Renal cortex interstitium (tissue), 15 donors: Measurements from ENCODE around the gene MLC1. TPM values are rescaled to one million over a fixed set of nuclear protein-coding genes. Genes with fewer than 3 reads are reported as not detected.

ENCODE experiments used
- DNase-seq, 11 donors: peaks; one replicate each; pipeline ENCODE4 v3.0.0-alpha.2; 2013; ENCODE audit warnings: low read depth in 9 of 11, low spot score in 4 of 11; ENCODE audit errors: extremely low read depth in 1 of 11
- long read RNA-seq, 16 experiments: transcript quantifications; one replicate each; lab custom pipeline, GENCODE V29; 2026
- polyA plus RNA-seq, 3 donors: library from polyadenylated mRNA; unstranded; fragments of 120-200 nt; gene quantifications; one replicate each; pipeline ENCODE4 v1.2.1, GENCODE V29; 2013; ENCODE audit not compliant: insufficient read length in 3 of 3

MLC1 gene
- 1 to 10 TPM in 2 of 3 donors, under 1 TPM in 1; 0.77 to 1.4 (median 1.3) TPM for polyA plus RNA-seq
- long read RNA-seq, donor 1 = 0 reads
- long read RNA-seq, donor 2 = 0 reads
- long read RNA-seq, donor 3 = 0 reads
- long read RNA-seq, donor 4 = 0 reads
- long read RNA-seq, donor 5 = 0 reads
- long read RNA-seq, donor 6, partial matches to known transcripts = 0 of 1 reads
- long read RNA-seq, donor 6, other reads (novel, unspliced or antisense) = 0 of 1 reads
- long read RNA-seq, donor 7 = 0 reads
- long read RNA-seq, donor 8 = 0 reads
- long read RNA-seq, donor 9 = 0 reads
- long read RNA-seq, donor 10 = 0 reads
- long read RNA-seq, donor 11 = 0 reads
- long read RNA-seq, donor 12 = 0 reads
- long read RNA-seq, donor 13 = 0 reads
- long read RNA-seq, donor 14 = 0 reads
- long read RNA-seq, donor 15 = 0 reads
- long read RNA-seq, donor 16 = 0 reads

DNA sequence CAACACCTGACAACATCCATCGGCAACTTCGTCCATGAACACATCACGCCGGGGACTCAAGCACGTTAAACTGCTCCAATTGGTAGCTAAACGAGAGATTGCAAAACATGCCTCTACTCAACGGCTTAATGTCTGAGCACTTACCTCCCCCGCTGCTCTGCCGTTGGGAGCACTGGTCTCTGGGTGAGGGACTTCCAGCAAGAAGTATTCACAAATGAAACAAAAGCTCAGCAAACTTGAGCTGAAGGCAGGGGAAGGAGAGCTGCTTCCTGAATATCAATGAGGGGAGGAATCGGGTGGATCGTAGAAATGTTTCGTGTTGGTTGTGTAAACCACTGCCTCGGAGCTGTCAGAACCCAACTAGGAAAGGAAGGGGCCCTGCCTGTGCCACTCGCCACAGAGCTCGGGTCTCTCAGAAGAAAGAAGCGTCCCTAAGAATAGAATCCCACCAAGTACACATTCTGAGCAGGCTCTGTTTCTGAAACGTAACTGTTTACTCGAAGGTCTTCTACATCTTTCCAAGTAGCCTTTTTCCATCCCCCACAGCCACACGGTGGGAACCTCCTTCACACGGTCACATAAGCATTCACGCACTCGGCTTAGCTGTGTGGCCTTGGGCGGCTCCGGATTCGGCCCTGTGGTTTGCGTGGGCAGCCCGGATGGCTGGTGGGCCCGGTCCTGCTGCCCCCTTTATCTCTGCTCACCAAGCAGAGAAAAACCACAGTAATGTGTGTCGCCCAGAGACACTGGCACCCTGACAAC is at the start of gene MLC1:
Gene MLC1, minus strand, starts transcription at position 216 of the 762 bp plus-strand sequence. CDS start 524 bp downstream, outside the sequence.
- no peak for DNase-seq

DNA sequence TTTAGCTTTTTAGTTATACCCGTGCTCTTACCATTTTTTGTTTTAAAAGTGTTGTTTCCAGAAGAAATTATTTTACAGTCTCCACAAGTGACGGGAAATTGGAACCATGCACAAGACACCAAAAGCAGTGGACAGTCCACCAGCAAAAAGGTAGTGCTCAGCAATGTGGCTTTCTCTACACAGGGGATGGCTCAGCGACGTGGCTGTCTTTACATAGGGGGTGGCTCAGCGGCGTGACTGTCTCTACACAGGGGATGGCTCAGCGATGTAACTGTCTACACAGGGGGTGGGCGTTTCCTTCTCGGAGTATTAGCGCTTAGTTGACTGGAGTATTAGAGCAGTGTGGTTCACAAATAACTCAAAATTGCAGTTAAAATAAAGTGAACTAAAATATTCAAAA is 49.3 kb upstream of the MLC1 start:
- DNase-seq = no peak

DNA sequence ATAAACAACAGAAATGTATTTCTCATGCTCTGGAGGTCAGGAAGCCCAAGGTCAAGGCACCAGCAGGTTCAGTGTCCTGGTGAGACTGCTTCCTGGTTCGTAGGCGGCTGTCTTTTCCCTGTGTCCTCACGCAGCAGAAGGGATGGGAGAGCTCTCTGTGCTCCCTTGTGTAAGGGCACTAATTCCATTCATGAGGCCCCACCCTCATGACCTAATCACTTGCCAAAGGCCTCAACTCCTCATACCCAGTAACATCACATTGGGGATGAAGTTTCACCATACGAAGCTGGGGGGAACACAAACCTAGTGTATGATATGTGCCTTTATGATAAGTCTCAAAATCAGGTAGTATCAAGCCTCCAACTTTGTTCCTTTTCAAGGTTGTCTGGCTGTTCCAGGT is 46.7 kb upstream of the MLC1 start:
- no peak for DNase-seq

DNA sequence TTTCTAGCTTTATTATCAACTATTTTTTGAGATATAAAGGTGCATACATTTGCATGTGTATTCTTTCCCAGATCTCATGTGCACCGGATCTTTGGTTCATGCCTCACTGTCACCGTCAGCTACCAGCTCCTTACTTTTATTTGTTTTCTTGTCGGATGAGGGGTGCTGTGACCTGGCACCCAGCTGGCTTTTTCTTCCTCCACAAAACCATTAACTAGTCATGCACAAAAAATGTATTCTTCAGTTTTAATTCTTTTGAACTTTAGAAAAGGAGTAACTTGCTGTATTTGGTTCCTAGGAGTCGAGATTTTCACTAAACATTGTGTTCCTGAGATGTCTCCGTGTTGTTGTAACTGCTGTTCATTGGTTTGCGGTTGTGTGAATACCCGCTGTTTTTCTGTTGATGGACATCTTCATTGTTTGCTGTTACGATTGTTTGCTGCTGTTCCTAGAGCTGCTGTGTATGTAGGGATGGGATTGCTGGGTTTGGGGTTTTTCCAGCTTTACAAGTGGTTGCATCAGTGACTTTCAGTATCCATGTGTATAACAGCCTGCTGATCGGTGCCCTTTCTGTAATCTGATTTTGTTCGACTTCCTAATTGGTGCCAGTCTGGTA is 44.0 kb upstream of the MLC1 start:
- DNase-seq = no peak

DNA sequence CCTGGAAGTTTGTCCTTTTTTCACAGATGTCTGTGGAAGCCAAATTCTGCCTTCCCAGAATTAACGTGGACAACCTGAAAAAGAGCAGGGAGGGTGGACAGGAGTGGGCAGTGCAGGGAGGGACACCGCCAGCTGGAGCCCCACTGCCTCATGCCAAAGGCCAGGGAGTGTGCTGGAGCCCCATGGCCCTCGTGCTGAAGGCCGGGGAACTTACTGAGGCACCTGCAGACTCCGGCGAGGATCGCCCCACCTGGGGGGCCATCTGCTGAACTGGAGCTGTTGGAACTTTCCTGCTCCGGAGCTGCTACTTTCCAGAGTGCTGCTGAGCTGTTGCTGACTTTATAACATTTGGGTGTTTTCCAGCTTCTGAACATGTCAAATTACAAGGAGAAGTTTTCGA is 39.8 kb upstream of the MLC1 start:
- no peak for DNase-seq

DNA sequence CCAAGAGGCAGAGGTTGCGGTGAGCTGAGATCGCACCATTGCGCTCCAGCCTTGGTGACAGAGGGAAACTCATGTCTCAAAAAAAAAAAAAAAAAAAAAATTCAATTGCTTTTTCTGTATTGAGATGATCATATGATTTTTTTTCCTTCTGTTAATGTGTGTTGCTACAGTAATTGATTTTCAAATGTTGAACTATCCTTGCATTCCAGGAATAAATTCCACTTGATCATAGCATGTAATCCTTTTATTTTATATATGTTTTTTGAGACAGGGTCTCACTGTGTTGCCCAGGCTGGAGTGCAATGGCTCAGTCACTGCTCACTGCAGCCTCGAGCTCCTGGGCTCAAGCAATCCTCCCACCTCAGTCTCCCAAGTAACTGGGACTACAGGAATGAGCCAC is 37.9 kb upstream of the MLC1 start:
- DNase-seq = no peak

DNA sequence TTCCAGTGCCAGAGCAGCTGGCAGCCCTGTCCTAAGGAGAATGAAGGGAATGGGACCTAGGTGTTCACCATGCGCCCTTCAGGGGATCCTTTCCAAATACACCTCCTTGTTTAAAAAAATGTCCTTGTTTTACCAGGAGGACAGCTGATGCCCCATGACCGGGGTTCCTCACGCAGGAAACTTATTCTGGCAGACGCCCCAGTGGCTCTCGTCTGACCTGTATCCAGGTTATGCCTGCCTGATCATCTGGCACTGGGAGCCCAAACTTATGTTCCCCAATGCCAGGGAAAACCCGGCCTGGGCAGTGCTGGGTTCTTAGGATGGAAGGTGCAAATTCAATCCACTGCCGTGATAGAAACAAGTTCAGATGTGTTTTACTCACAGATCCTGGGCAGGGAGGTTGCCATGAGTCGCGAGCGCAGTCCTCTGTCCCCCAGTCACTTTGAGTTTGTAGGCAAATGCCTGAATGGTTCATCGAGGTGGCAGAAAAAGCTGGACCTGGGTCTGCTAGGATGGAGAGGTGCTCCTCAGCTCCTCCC is 36.0 kb upstream of the MLC1 start:
- no peak for DNase-seq

DNA sequence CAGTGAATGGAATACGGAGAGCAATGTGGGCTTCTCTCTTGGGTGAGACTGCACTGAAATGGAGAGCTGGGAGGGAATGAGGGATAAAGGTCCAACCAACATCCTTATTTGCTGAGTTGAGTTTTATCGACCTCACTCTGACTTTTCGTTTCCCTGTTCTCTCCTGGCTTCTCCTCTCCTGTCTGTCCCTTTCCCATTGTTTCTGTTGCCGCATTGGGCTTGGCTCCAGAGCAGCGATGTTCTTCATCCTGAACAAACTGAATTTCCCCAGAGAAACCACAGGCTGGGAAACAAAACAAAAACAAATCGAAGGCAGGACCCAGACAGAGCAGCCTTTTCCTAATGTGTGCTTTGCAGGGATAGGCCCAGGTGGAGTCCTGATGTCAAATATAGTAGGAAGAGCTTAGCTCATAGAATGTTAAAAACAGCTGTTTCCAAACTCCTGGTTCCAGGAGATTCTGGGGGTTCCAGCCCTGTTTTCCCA is 34.6 kb upstream of the MLC1 start:
- DNase-seq = no peak

DNA sequence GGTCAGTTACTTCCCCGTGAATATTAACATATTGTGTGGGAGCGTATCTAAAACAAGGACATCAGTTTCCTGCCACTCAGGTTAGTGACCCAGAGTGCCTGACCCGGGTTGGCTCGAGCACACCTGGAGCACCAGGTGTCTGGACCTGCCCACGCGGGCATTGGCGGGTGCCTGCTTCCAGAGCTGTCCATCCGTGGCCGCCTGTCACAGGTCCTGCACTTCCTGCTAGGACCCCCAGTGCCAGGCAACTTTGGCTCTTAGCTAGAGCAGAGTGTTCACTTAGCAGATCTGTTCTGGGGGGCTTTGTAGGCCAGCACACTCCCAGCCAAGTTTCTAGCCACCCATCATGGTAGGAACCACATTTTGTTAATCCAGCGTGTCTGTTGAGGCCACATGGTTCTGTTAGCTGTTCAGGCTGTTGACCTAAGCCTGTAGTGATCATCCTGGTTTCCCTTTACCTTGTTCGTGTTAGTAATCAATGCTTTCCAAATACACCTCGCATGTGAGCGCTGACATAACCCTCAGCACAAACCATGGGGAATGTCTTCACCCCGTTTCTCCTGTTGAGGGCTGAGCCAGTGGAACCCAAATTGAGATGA is 34.0 kb upstream of the MLC1 start:
- no peak for DNase-seq

DNA sequence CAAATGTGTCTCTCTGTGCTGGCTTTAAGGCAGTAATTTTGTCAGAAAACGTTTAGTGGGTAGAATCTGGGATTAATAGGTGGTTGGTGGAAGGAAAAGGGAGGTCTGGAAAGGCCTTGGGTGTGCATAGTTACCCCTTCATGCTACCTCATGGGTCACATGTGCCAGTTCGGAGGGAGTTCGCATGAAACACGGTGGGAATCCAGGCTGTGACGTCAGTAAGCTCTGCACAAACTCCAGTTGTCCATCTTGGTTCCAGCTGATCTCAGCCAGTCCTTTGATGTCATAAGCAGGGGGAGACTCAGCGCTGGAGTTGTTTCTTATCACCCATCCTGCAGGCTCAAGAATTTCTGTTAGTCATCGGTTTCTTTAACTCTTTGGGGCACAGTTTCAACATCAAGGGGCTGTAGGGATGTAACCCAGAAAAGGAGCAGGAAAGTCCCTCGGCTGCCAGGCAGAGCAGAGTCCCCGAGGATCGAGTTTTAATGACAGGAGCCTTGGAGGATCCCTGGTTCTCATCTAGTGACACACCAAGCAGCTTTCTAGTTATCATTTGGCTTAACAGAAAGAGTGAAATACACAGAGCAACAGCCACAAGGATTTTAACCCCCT is 33.4 kb upstream of the MLC1 start:
- DNase-seq = peak in 1 of 11 donors; percentile 52

DNA sequence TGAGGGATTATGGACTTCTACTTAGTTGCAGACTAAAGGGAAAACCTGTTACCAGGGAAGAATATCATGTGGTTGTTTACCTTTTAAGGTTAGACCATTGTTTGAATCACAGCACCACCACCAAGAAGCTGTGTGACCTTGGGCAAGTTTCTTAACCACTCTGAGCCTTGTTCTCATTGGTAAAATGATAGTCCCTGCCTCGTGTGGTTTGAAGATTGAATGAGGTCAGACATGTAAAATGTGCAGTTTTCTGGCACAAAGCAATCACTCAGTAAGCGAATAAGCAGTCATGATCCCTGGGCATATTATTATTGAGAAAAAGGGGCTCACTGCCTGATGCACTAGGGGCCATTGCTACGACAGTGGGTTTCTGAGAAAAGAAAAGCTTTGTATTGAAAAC is 32.9 kb upstream of the MLC1 start:
- no peak for DNase-seq

DNA sequence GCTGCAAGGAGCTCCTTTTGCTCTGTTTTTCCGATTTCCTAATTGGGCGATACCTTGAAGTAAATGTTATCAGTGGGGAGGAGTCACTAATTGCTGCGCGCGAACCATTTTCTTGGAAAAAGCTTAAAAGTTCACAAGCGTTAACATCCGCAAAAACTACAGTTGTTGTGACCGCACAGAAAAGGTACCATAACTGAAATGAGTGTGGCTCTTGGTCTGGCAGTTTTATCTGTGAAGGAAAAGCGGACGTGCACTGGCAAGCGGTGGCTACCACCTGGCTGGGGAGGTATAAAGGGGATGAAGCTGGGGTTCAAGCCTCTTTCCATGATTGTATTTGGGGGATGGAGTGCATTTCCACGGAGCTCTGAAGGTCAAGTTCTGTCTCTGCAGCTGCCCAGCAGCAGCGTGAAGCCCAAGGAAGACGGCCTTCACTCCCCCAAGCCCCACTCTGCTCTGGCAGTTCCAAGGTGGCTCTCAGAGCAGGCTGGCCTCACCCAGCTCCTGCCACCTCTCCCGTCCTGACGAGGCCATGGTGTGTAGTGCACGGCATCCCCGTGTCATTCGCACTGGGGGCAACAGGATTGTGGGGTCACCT is 32.0 kb upstream of the MLC1 start:
- DNase-seq = no peak

DNA sequence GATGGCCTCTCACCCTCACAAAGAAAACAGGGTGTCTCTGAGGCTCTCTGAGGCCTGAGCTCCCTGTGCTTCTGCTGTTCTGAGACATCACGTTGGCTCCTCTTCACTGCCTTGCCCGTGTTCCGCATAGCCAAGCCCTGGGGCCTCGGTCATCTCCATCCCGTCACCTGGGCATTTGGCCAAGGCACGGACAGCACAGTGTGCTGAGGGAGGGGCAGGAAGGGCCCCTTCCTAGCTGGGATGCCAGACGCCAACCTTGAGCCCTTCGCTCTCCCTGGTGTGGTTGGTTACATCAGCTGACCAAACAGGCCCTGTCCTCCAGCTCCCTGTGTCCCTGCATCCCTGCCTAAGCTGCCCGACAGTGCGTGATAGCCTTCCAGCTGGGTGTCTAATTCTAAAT is 30.5 kb upstream of the MLC1 start:
- DNase-seq = no peak

DNA sequence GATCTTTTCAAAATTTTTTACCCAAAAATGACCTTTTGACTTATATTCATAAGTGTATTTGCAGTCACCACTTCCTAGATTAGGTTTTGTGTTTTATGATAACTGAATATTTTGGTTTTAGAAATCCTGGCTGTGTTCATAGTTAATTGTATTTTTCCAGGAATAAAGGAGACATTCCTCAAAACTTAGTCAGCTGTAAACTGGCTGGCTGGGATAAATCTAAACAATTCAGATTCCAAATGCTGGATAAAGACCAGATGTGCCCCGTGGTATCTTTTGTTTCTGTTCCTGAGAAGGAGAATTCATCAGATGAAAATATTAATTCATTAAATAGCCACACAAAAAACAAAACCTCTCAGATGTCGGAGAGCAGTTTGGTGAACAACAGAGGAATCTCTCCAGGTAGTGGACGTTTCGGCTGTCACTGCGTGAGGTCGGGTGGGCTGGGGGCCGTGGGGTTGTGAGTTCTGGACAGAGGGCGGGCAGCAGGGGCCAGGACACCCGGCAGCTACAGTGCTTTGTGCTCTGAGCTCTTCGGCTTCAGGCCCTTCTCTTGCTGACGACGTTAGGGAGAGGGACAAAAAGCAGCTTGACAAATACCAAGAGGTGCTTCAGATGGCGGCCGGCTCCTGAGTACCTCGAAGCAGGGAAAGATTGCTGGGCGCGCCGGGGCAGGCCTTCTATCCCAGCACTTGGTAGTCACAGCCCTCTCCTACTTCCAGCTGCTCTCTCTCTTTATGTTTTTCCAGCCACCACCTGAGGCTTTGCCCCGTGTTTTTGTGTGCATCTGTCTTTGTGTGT is 29.2 kb upstream of the MLC1 start:
- no peak for DNase-seq

DNA sequence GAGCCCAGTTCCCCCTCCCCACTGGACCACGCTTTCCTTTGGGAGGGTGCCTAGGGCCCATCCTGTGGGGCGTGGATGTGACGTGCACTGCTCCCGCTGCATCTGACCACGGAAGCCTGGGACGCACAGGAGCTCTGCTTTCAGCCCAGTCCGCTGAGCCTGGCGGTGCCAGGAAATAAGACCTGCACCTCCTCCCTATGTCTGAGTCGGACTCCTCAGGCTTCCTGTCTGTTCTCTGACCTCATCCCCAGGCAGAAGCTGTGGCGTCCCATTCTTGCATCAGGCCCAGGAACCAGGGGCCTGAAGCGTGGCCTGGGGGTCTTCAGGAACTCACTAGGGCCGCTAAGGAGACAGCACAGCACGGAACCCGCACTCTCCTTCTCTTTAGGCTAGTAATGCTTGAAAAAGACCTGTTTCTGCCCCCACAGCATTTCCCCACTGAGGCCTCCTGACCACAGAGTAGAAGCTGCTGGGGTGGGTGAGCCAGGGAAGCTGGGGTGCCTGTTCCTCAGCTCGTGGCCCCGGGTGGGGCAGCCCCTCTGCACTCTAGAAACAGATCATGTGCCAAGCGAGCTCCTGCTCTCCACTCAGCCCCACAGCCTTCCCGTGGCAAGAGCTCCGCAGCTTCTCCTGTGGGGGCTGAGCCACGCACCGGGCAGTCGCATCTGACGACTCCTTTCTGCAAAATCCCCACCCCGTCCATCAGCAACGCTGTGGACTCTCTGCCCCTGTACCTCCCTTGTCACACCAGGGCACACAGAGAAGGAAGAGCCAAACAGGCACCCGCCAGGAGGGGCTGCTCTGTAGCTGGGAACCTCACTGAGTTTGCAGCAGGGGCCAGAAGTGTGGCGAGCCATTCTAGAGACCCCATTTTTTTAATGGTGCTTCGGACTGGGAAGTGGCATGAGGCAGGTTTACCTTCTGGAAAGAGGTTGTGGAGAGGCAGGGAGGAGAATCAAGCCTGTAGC is 27.2 kb upstream of the MLC1 start:
- DNase-seq = no peak

DNA sequence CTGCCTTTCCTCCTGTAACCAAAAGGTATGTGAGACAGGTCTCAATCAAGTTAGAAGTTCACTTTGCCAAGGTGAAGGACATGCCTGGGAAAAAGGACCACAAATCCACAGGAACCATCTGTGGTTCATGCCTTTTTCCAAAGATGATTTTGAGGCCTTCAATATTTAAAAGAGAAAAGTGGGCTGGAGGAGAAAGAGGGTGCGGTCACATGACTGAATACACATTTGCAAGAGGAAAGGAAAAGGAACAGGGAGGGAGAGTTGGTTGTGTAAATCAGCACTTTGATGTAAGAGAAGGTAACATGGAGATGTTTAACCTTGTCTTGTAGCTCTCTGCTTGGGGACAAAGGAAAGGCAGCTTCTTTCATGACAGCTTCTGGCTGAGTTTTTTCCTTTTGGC is 25.8 kb upstream of the MLC1 start:
- no peak for DNase-seq

DNA sequence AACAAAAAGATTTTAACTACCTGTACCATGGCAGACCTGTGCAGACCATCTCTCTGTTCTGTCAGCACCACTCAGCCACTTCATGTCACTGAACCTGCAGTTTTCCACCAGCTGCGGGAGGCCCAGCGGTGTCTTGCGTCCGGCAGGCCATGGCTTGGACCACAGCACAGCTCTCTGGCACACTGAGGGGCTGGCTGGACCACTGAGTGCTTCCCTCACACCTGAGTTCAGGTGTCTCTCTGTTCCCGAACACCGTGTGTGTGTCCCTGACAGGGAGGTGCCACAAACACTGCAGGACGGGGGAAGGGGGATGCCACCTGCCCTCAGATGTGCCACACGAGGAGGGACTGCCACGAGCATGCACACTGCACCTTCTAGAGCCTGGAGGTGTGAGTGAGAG is 22.3 kb upstream of the MLC1 start:
- DNase-seq = no peak
